GM23338 (cell line): ENCODE measurements around the gene NFX1. TPM values are rescaled to one million over a fixed set of nuclear protein-coding genes. Genes with fewer than 3 reads are reported as not detected.
"Not testable (repeated sequence)": the region's sequence is repeated elsewhere in the genome, so short reads cannot be mapped to it uniquely, and the experiment has no call there.

ENCODE experiments used
- ATAC-seq: fragments of 200-7000 bp; cut with Tn5 transposase; 3 replicates; pipeline ENCODE4 v1.9.1; 2020
- DNase-seq: peaks from one replicate; pipeline ENCODE4 v3.0.0-alpha.2; 2015; ENCODE audit warnings: low spot score
- H2AFZ ChIP-seq: fragments of 200-600 bp; sonication (generic); 2 replicates; pipeline ENCODE4 v1.8.0; 2016; ENCODE audit warnings: antibody characterized with exemption, mild to moderate bottlenecking, moderate library complexity
- H3F3A ChIP-seq: fragments of 200-600 bp; sonication (generic); replicated peaks from 2 replicates; pipeline ENCODE4 v1.8.0; 2017; ENCODE audit warnings: antibody characterized with exemption, mixed run types, low read depth
- H3K27ac ChIP-seq: fragments of 200-600 bp; sonication (generic); 2 replicates; pipeline ENCODE4 v1.6.1; 2016; ENCODE audit warnings: low read depth
- H3K27me3 ChIP-seq: fragments of 200-600 bp; sonication (generic); 2 replicates; pipeline ENCODE4 v1.8.0; 2016; ENCODE audit warnings: mild to moderate bottlenecking, mixed run types, moderate library complexity; ENCODE audit not compliant: insufficient read depth
- H3K36me3 ChIP-seq: fragments of 200-600 bp; sonication (generic); 2 replicates; pipeline ENCODE4 v1.8.0; 2016; ENCODE audit warnings: mild to moderate bottlenecking; ENCODE audit not compliant: insufficient read depth
- H3K4me1 ChIP-seq: fragments of 200-600 bp; sonication (generic); 2 replicates; pipeline ENCODE4 v1.8.0; 2016; ENCODE audit warnings: mild to moderate bottlenecking, moderate library complexity; ENCODE audit not compliant: insufficient read depth
- H3K4me2 ChIP-seq: fragments of 200-600 bp; sonication (generic); 2 replicates; pipeline ENCODE4 v1.7.1; 2017; ENCODE audit warnings: mixed run types
- H3K4me3 ChIP-seq: fragments of 200-600 bp; sonication (generic); 2 replicates; pipeline ENCODE4 v1.6.1; 2016; ENCODE audit warnings: mixed run types
- H3K79me2 ChIP-seq: fragments of 200-600 bp; sonication (generic); replicated peaks from 2 replicates; pipeline ENCODE4 v1.8.0; 2017; ENCODE audit warnings: mild to moderate bottlenecking; ENCODE audit not compliant: insufficient read depth
- H3K9me2 ChIP-seq: fragments of 200-600 bp; sonication (generic); 2 replicates; pipeline ENCODE4 v1.8.0; 2017; ENCODE audit not compliant: insufficient read depth
- H4K20me1 ChIP-seq: fragments of 200-600 bp; sonication (generic); replicated peaks from 2 replicates; pipeline ENCODE4 v1.8.0; 2017; ENCODE audit warnings: mild to moderate bottlenecking; ENCODE audit not compliant: insufficient read depth
- H3K27ac Mint-ChIP-seq: 2 replicates; pipeline ENCODE4 v1.8.0; 2020; ENCODE audit warnings: inconsistent platforms, mild to moderate bottlenecking, moderate library complexity, mixed read lengths
- H3K27me3 Mint-ChIP-seq: 3 replicates; pipeline ENCODE4 v1.8.0; 2022; ENCODE audit warnings: low read depth, mild to moderate bottlenecking, moderate library complexity, mixed read lengths, inconsistent platforms; ENCODE audit not compliant: insufficient read depth, poor library complexity
- H3K36me3 Mint-ChIP-seq: 3 replicates; pipeline ENCODE4 v1.8.0; 2021; ENCODE audit warnings: low read depth, mild to moderate bottlenecking, inconsistent platforms, moderate library complexity, mixed read lengths
- H3K4me1 Mint-ChIP-seq: 3 replicates; pipeline ENCODE4 v1.8.0; 2020; ENCODE audit warnings: mild to moderate bottlenecking, inconsistent platforms, mixed read lengths
- H3K4me3 Mint-ChIP-seq: 3 replicates; pipeline ENCODE4 v1.8.0; 2021; ENCODE audit warnings: moderate library complexity, mild to moderate bottlenecking, inconsistent platforms, mixed read lengths
- H3K9me3 Mint-ChIP-seq: 3 replicates; pipeline ENCODE4 v1.8.0; 2020; ENCODE audit warnings: moderate library complexity, mild to moderate bottlenecking, inconsistent platforms, mixed read lengths
- ETS1 ChIP-seq: IDR thresholded peaks from 2 replicates; pipeline ENCODE4 v1.6.1; 2016; ENCODE audit warnings: antibody characterized with exemption
- EZH2 ChIP-seq: fragments of 200-600 bp; sonication (generic); IDR thresholded peaks from one replicate; pipeline ENCODE4 v1.8.0; 2017; ENCODE audit warnings: antibody characterized with exemption, mild to moderate bottlenecking, low read depth; ENCODE audit not compliant: unreplicated experiment
- JUNB ChIP-seq: IDR thresholded peaks from one replicate; pipeline ENCODE4 v1.6.1; 2016; ENCODE audit warnings: antibody characterized with exemption; ENCODE audit not compliant: unreplicated experiment
- POLR2AphosphoS5 ChIP-seq: IDR thresholded peaks from 2 replicates; pipeline ENCODE4 v1.6.1; 2016; ENCODE audit warnings: antibody characterized with exemption, low read depth
- ZNF114 ChIP-seq: fragments of 250-450 bp; sonication (Bioruptor Pico); IDR thresholded peaks from 2 replicates; pipeline ENCODE4 v1.5.0; 2020; ENCODE audit warnings: mild to moderate bottlenecking, moderate library complexity
- ZNF331 ChIP-seq: fragments of 250-450 bp; sonication (Bioruptor Pico); IDR thresholded peaks from 2 replicates; pipeline ENCODE4 v1.5.0; 2020; ENCODE audit warnings: low read depth, mild to moderate bottlenecking, moderate library complexity
- ZNF462 ChIP-seq: fragments of 250-450 bp; sonication (Bioruptor Pico); IDR thresholded peaks from 2 replicates; pipeline ENCODE4 v1.5.0; 2020; ENCODE audit warnings: mild to moderate bottlenecking, moderate library complexity
- polyA plus RNA-seq: library from polyadenylated mRNA; unstranded; fragments of >200 nt; fragmentation: Nextera tagmentation; extraction: Ambion mirVana; gene quantifications from 2 replicates; pipeline ENCODE4 v1.2.1, GENCODE V29; 2016
- total RNA-seq: library from RNA; depleted of rRNA; stranded (reverse); fragments of >200 nt; shearing (Covaris generic); gene quantifications from 2 replicates; pipeline ENCODE4 v1.2.3, GENCODE V29; 2014

The NFX1 gene
- total and polyA plus RNA-seq, 2 experiments from 2014 or later: 13.9 to 26.1 TPM

GRCh38 chr9:33311953-33312352 is 21.6 kb downstream of the NFX1 start:
- Histone ChIP-seq H4K20me1 (peaks cover 7% of the 10 kb centered on the region; the same call in 1 of the 2 replicates), H3K4me1 (no peaks in the 10 kb centered on the region), H3F3A (no peaks in the 10 kb centered on the region), H3K36me3 (peaks cover 55% of the 10 kb centered on the region), H3K4me3 (no peak overlapping the region), H2AFZ (no peak overlapping the region), H3K79me2 (no peaks in the 10 kb centered on the region), H3K27ac (no peak overlapping the region), H3K27me3 (no peaks in the 10 kb centered on the region), H3K4me2 (no peak overlapping the region), H3K9me2 (no peaks in the 10 kb centered on the region)
- Mint-ChIP-seq H3K9me3 (no peaks in the 10 kb centered on the region), H3K4me3 (no peak overlapping the region), H3K27ac (no peak overlapping the region), H3K4me1 (no peaks in the 10 kb centered on the region), H3K27me3 (peaks cover 2% of the 10 kb centered on the region), H3K36me3 (peaks cover 66% of the 10 kb centered on the region)
- ATAC-seq (no peak), DNase-seq (no peak)
- TF ChIP-seq ETS1: no peak

- H3K27ac ChIP-seq: no peak overlapping the region
- 0 out of 2 replicates have a peak, but pooled peaks cover 5% of the 10 kb centered on the region for H4K20me1 ChIP-seq
- peaks cover 65% of the 10 kb centered on the region for H3K36me3 ChIP-seq
- H3K36me3 Mint-ChIP-seq: peaks cover 66% of the 10 kb centered on the region
- H3K4me3 ChIP-seq: no peak overlapping the region
- no peak overlapping the region for H2AFZ ChIP-seq
- H3F3A ChIP-seq: no peaks in the 10 kb centered on the region
- H3K4me1 ChIP-seq: no peaks in the 10 kb centered on the region
- no peaks in the 10 kb centered on the region for H3K79me2 ChIP-seq
- H3K9me3 Mint-ChIP-seq: no peaks in the 10 kb centered on the region
- H3K27me3 Mint-ChIP-seq: no peaks in the 10 kb centered on the region
- no peak overlapping the region for H3K4me2 ChIP-seq
- H3K4me3 Mint-ChIP-seq: no peak overlapping the region
- no peaks in the 10 kb centered on the region for H3K9me2 ChIP-seq
- TF ChIP-seq ETS1 (no peak), EZH2 (no peak), ZNF331 (CRISPR knock-in tag) (no peak), ZNF114 (CRISPR knock-in tag) (no peak), POLR2AphosphoS5 (no peak), JUNB (no peak), ZNF462 (CRISPR knock-in tag) (no peak)
- DNase-seq (no peak), ATAC-seq (no peak)
- no peaks in the 10 kb centered on the region for H3K27me3 ChIP-seq
- H3K27ac Mint-ChIP-seq: no peak overlapping the region
- no peaks in the 10 kb centered on the region for H3K4me1 Mint-ChIP-seq
Measured at GRCh38 chr9:33315371-33315770, 25.1 kb downstream of the NFX1 start.

GRCh38 chr9:33317136-33317535 is 26.8 kb downstream of the NFX1 start:
- H3K36me3 ChIP-seq: peaks cover 56% of the 10 kb centered on the region

More at GRCh38 chr9:33317136-33317535, 26.8 kb downstream of the NFX1 start:
- not testable (repeated sequence) for H3K4me2 ChIP-seq, DNase-seq, H3K27ac Mint-ChIP-seq, H3K27me3 Mint-ChIP-seq, H3K4me1 ChIP-seq, H3K4me3 Mint-ChIP-seq, H3K4me3 ChIP-seq, H3K9me2 ChIP-seq, ATAC-seq, H2AFZ ChIP-seq, H3K27ac ChIP-seq, H4K20me1 ChIP-seq, H3K27me3 ChIP-seq, H3K4me1 Mint-ChIP-seq, H3K9me3 Mint-ChIP-seq, H3F3A ChIP-seq, H3K79me2 ChIP-seq
- H3K36me3 Mint-ChIP-seq: peaks cover 65% of the 10 kb centered on the region
